ENCODE measurements around the gene ATG101.

ATG101 gene, protein sequence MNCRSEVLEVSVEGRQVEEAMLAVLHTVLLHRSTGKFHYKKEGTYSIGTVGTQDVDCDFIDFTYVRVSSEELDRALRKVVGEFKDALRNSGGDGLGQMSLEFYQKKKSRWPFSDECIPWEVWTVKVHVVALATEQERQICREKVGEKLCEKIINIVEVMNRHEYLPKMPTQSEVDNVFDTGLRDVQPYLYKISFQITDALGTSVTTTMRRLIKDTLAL

DNA sequence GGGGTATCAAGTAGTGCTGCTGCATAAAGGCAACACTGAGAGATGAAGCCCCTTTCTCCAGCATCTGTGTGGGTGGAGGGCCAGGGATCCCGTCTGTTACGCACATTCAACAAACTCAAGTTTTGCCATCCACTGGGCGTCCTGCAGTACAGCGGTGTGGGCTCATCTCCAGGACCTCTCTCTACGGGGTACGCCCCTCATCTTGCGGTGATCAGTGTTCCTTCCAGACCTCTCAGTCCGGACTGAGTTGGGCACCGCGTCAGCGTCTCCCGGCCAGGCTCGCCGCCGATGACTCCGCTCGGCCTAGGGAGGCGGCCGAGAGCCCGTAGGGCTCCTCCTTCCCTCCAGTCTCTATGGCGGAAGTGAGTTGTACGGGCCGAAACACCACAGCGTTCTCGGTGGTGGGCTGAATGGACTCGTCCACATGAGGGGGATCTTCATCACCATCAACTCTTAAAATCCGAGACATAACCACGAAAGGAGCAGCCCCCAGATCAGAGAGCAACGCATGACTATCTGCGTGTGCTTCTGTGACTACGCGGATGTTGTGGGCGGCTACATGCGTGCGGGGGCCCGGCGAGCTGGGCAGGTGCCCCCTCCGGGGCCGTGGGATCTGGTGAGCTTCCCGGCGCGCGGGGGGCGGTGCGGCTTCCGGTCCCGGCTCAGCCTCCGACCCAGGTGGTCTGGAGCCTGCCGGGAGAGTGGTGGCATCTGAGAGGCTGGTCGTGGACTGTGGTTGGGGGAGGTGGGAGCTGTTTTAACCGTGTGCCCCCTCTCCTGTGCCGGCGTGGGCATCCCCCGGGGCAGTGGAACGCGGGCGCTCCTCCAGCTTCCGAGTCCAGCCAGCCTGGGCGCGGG, at the start of gene ATG101:
Gene ATG101, plus strand, starts transcription at position 652 of the 858 bp plus-strand sequence. CDS start 3,673 bp downstream, outside the sequence.
- DNase-seq = peak; percentile 98

DNA sequence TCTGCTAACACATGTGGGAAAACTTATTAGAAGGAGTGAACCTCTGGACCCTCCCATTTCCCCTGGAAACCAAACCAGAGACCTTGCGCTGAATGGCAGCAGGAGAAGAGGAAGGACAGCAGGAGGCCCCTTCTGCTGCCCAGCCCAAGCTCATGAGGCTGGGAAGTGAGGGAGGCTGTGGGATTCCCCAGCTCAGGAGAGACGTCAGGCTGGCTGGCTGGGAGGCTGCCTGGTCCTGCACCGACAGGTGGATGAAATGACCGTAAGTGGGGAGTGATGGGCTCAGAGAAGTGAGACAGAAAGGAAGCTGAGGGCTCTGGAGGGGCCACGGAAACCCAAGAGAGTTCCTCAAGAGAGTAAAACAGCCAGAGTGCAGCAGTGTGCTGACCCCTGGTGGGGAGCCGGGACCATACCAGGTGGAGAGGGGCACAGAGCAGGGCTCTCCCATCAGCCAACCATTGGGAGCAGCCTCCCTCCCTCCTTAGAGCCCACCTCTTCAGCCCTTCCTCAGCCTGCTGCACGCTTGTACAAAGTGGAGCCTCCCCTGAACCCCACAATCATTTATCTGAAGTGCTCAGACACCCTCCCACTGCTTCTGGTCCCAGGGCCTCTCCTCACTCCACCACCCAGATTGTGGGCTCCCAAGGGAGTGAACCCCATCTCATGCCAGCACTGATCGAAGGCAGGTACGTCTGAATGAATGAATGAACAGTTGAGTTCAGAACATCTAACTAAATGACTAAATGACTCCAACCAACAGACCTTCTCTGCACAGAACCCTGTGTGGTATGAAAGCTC, 49.0 kb upstream of the ATG101 start:
- peak; percentile 89 for DNase-seq

DNA sequence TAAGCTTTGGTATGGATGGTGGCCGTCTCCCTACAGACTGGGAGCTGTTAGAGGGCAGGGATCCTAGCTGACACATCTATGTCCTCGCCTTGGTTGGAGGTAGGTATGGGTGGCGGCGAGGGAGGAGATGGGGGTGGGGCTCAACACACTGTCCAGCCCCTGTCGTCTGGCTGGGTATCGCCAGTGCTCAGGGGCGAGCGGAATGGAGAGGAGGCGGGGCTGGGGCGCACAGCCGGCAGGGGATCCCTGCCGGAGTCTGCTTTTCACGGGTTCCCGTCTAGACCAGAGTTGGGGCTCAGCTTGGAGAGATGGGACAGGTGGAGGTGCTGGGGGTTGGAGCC, 47.0 kb upstream of the ATG101 start:
- DNase-seq = peak; percentile 69

DNA sequence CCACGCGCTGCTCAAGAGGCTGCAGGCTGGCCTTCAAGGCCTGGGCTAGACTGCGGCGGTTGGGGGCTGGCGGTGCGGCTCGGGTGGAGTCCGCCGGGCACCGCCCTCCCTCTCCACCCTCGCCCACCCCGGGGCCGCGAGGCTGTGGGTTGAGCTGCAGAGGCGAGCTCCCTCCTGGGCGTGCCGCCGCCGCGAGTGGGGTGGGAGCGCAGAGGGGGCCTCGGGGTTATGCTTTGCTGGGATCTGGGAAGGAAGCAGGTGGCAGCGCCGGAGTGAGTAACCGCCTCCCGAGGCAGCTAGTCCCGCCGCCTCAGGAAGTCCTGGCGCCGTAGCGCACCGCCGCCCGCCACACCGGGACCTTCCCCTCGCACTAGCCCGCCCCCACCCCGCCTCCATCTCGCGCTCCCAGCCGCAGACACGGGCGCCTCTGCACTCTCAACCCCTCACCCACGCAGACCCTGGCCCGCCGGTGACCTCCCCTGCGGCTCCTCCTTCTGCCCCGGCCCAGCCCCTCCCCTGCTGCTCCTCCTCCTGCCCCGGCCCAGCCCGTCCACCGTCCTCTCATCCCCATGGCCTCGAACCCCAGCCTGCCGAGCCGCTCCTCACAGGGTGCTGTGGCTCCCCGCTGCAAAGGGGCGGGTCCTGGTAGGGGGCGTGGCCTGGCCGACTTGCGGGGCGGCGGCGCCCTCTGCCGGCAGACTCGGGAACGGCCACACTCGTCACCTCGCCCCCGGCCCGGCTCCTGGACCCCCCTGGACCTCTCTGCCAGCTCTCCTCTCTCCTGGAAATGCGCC, 46.4 kb upstream of the ATG101 start:
- DNase-seq = peak; percentile 94

DNA sequence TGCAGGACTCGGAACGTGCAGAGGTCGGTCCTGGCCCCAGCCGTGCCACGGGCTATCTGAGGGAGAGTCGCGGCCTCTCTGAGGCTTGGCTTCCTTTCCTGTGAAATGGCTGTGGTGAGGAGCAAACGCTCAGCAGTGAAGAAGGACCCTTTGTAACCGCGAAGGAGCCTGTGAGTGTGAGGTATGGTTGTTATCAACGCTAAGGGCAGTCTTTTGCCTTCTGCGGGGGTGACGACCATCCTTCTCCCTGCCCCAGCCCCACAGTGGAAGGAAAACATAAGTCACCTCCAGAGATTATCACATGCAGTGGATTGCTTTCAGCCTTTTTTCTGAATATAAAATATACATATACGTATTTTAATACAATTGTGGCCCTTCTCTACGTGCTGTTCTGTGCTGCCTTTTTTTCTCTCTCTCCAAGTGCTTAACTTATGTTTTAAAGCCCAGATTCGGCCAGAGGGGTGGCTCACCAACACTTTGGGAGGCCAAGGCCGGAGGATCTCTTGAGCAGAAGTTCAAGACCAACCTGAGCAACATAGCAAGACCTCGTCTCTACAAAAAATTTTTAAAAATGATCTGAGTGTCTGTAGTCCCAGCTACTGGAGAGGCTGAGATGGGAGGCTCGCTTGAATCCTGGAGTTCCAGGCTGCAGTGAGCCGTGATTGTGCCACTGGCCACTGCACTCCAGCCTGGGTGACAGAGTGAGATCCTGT, 45.6 kb upstream of the ATG101 start:
- peak; percentile 69 for DNase-seq

DNA sequence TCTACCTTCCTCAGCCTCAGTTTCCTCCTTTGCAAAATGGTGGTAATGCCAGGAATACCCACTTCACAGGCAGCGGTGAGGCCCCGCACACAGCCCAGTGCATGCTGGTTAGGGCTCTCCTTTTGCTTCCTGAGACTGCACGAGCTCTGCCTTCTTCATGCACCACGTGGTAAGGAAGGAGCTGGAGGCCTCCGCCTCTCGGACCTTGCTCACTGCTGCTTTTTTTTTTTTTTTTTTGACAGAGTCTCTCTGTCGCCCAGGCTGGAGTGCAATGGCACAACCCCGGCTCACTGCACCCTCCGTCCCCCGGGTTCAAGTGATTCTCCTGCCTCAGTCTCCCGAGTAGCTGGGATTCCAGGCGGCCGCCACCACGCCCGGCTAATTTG, 44.9 kb upstream of the ATG101 start:
- peak; percentile 93 for DNase-seq

DNA sequence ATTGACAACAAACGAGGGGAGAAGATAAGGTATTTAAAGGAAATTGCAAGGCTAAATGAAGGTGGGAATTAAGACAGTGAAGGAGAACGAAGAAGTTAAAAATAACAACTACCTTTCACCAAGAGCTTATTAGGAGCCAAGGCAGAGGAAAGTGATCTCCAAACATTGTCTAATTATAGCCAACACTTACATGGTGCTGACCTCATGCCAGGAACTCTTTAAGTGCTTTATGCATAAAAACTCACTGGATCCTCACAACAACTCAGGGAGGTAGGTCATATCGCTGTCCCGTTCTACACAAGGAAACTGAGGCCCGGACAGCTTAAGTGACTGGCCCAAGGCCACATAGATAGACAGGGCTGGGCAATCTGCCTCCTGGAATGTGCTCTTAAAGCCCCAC, 43.5 kb upstream of the ATG101 start:
- no peak for DNase-seq

DNA sequence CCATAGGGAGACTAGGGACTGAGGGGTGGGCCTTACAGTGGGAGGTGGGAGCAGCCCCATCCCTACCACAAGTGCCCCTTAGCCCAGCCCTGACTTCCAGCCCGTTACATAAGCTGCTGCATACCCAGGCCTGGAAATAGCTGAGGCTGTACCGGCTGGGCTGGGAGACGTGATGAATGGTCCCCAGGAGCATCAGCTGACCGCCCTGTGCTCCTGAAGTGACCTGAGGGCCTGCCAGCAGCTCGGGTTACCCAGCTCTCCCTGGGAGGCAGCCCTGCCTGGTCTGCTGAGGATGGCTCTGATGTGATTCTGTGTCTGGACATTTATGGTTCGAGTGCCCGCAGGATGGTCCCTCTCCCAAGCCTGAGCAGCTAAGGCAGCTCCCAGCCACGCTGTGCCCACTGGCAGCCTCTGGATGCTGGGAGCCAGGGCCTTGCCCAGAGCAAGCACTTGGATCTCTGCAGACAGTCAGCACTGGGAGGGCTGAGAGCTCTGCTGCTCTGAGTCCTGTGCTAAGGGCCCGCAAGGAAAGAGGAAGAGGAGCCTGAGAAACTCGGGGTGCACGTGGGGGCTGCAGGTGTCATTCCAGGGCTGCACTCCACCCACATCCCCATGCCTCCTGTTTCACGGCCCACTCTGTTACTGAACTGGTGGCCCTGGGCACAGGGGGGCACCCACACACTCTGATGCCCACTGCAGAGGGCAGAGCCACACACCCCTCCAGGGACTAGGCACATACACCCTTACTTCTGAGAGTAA, 42.5 kb upstream of the ATG101 start:
- DNase-seq = no peak

DNA sequence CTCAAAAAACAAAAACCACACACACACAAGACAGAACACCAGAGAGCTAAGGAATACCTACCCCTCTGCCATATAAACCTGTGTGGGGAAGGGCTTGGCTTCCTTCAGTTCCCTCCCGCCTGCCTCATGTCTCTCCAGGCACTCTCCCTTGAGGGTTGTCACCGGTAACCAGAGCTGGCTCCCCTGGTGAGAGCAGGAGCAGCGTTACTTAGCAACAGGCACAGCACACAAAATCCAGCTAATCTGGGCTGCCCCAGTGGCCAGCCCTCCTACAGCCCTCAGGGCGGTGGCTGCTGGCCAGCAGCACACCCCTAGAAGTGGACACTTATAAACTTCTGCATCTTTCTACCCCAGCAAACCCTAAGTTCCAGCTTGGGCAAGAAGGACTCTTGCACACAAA, 40.1 kb upstream of the ATG101 start:
- DNase-seq = no peak

DNA sequence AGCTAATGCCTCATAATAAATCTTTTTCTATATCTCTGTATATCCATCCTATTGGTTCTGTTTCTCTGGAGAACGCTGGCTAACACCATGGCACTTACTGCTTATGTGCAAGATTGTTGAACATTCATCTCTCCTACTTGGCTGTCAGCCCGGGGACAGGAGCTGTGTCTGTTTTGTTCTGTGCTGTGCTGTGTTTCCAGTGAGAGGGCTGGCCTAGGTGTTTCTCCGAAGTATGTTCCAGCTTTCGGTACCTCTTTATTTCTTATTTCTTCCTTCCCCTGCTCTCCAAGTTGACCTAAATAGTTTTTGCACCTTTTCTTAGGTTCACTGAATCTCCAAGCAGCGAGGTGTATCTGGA, 37.4 kb upstream of the ATG101 start:
- no peak for DNase-seq

DNA sequence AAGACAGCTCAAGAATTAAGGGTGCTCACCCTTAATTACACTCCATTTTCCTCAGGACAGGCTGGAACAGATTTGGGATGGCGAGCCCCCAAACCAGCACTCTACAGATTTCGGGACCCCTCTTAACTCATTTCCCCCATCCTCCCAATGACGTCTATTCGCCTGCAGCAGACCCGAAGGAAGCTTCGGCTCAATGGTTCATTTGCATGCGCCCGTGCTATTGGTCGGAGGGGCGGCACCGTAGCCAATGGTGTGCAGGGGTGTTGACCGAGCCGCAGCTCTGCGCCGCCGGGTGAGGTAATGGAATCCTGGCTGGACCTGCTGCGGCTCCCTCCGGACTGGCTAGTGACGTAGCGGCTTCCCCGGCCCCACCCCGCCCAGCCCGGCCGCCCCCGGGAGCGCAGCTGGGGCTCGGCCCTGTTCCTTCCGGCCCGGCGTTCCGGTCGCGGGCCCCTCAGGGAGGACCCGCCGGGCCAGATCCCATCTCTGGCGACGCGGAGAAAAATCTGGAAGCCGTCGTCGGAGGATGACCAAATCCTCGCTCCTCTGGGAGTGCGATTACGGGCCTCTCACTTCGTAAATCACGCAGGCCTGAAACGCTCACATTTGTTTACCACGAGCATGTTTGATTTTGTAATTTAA, 36.9 kb upstream of the ATG101 start:
- DNase-seq = peak; percentile 98

DNA sequence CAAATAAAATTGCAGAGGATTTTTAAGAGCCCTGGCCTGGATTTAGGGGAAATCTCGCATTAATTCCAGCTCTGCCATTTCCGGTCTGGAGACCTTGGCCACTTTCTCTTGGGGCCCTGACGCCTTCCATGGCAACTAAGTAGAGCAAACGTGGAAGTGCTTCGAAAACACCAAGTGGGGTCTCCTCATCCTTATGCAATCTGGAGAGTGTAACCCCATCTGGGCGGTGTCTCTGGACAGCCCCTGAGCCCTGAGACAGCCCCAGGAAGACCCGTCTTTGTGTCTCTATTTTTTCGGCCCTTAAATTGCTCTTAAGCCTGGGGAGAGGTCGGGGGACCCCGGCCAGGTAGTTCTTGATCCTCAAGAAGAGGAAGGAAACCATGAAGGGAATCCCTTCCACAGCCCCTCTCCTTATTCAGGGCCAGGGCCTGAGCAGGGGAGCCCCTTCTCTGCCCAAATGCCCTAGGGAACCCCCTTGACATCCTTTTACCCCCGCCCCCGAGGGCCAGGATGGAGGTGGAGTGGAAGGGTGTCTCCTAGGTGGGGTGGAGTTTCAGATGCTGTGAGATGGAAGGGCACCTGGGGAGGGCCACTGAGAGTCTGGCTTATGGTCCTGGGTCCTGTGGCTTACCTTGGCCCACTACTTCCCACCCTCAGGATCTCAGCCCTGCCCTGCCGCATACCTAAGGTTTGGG, 36.2 kb upstream of the ATG101 start:
- DNase-seq = no peak

DNA sequence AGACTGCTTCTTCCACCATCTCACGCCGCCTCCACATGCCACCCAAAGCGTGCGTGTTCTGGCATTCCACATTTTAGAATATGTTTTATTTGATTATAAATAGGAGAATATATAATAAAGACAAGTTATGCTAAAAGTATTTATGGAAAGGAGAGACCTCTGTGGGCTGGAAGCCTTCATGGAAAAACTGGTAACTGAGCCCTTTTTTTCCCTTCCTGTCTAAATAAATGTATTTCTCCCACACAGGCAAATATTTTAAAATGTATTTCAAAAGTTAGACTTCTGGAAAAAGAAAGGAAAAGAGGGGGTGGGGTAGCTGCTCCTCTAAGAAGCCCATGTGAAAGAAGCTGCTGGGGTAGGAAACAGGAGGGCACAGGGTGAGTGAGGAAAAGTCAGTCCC, 34.6 kb upstream of the ATG101 start:
- DNase-seq = no peak

DNA sequence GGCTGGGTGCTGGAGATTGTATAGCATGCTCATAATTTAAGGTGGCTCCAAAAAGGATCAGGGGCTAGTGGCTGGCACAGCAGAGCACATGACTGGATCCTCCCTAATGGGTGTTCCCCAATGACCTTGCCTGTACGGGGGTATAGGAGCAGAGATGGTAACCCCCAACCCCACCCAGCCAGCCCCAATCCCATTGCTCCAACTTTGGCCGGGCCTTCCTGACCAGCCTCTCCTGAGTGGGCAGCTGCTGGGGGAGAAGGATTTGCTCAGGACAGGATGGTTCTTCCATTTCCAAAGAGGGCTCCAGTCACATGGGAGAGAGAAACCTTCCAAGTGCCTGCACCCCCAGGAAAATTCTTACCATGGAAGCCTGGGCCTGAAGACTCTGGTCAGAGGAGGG, 33.9 kb upstream of the ATG101 start:
- DNase-seq = no peak

DNA sequence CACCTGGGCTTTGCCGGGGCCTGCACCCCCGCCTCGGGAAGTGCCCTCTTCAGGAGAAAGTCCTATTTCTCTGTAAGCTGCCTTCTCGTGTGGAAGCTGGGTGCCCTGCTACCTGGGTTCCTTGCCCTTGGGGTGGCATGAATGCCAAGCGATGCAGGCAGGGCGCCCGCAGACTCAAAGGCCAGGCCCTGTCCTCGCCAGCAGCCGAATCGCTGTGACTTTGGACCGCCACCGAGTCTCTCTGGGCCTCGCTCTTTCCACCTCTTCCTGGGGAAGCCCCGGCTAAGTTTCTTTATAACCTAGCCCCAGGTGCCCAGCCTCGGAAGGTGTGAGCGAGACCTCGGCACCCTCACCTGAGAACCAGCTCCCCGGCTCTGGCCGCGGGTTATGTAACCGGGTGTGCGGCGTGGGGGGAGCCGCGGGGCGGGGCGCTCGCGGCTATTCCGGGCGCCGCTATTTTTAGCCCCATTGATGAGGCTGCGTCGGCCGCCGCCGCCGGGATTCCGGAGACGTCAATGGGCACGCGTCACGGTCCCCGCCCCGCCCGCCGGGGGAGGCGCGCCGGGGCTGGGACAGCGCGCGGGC, 33.1 kb upstream of the ATG101 start:
- DNase-seq = peak; percentile 67

DNA sequence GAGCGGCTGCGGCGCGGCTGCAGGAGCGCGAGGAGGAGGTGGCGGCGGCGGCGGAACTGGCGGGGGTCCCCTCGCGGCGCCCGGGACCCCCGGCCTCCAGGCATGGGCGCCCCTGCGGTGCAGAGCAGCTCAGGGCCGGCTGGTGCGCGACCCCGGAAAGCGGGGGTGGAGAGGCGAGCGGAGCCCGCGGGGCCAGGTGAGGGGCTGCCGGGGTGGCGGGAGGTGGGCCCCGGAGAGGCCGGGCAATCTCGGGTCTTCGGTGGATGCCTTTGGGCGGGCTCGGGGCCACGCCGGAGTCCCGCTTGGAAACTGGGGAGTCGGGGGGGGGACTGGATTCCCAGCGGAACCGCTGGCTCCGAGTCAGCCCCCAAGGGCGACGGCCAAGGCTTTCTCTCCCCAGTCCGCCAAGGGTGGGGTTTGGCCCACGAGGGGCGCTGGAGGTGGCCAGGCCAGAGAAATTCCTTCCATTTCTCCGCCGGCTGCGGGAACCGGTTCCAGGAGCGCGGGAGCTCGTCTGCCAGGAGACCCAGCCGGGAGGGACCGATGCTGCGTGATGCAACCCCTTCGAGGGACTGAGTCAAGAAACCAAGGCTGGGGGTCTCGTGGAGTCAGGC, 32.4 kb upstream of the ATG101 start:
- DNase-seq = no peak

DNA sequence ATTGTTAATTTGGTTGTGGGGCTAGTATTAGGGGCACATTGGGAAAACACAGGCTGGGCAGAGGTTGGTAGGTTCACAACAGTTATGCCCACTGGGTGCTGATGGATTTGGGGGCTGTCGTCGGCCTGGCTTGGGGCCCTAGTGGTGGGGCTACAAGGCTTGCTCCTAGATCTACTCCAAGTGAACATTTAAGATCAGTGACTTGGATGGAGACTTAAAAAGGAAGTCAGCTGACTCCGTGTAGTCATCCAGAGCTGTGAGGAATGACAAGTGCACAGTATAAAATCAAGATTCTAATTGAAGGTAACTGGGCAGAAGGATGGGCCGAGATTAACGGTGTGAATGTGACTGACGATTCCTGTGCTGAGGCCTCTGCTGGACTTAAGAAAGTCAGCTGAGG, 31.3 kb upstream of the ATG101 start:
- no peak for DNase-seq

DNA sequence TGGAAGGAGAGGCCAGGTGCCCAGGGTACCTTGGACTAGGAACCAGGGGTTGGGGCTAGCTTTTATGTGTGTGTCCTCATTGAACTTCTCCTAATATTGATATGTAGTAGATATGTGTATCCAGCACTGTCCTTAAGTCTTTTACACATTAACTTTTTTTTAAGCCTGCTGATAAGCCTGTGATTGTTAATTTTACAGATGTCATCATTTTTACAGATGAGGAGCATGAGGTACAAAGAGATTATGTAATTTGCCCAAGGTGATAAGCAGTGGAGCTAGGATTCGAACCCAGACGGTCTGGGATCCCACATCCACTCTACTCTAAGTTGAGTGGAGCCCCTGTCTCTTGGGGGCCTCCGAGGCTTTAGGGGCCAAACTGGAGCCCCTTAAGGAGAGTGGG, 28.7 kb upstream of the ATG101 start:
- DNase-seq = no peak

DNA sequence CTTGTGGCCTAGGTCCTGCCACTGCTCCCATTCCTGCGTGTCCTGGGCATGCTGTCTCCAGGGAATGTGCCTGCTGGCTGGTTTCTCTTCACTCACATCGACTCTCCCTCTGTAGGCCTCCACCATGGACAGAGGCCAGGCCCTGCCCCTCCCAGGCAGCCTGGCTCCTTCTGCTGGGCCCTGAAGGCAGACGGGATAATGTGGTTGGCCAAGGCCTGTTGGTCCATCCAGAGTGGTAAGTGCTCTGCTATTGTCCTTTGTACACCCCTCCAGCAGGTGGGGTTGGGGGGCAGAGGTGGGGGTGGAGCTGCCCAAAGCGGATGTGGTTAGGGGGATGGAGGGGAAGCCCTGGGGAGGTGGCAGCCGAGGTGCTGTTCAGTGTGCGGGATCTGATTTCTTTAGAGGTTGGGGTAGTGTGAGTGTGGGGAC, 28.1 kb upstream of the ATG101 start:
- DNase-seq = peak; percentile 61
